Dermis microvascular lymphatic vessel endothelial cell (primary cell): ENCODE results near the gene RAPGEFL1. TPM values are rescaled to one million over a fixed set of nuclear protein-coding genes. Genes with fewer than 3 reads are reported as not detected.
A peak's percentile ranks its signal among the peaks of the same experiment; 100 is the strongest.
"Not testable (repeated sequence)": the region's sequence is repeated elsewhere in the genome, so short reads cannot be mapped to it uniquely, and the experiment has no call there.

ENCODE experiments used
- DNase-seq, 2 donors: peaks; one replicate each; pipeline versions ENCODE4 v3.0.0 to v3.0.0-alpha.2; 2010; ENCODE audit warnings: low read depth in 2 of 2
- total RNA-seq: library from RNA; depleted of rRNA; stranded (reverse); fragments of >200 nt; gene quantifications from 2 replicates; pipeline ENCODE4 v1.2.1, GENCODE V29; 2014

Gene RAPGEFL1
- total RNA-seq, 1 donor from 2014 or later = 0.39 TPM

DNA sequence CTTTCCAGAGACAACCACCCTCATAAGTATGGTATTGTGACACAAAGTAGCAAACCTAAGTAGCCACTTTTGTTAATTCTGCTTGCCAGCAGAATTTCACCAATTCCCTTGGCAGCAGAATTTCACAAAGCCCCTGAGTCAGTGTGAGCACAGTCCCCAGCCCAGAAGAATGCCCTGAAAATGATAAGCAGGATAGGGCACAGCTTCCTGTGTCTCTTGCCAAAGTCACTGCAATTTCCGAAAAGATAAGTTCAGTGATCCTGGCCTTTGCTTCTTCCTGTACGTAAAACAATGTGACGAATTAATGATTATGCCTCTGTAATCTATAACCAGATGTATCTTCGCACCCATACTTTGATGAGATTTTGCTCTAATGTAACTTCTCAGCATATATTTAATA is 25.9 kb downstream of the RAPGEFL1 start:
- peak; percentile 76 to 87 for DNase-seq

DNA sequence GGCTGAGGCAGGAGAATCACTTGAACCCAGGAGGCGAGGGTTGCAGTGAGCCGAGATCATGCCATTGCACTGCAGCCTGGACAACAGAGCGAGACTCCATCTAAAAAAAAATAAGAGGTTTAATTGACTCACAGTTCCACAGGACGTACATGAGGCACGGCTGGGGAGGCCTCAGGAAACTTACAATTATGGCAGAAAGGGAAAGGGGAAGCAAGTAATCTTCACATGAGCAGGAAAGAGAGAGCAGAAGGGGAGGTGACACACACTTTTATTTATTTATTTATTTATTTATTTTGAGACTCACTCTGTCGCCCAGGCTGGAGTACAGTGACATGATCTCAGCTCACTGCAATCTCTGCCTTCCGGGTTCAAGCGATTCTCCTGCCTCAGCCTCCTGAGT is 28.9 kb downstream of the RAPGEFL1 start:
- not testable (repeated sequence) for DNase-seq

- no peak for DNase-seq
Measured at GRCh38 chr17:40209404-40210093, 32.3 kb downstream of the RAPGEFL1 start.

DNA sequence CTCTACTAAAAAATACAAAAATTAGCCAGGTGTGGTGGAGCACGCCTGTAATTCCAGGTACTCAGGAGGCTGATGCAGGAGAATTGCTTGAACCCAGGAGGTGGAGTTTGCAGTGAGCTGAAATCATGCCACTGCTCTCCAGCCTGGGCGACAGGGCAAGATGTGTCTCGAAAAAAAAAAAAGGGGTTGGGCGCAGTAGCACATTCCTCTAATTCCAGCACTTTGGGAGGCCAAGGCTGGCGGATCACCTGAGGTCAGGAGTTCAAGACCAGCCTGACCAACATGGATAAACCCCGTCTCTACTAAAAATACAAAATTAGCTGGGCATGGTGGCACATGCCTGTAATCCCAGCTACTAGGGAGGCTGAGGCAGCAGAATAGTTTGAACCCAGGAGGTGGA is 36.6 kb downstream of the RAPGEFL1 start:
- DNase-seq = not testable (repeated sequence)

- no peak for DNase-seq
Measured at GRCh38 chr17:40218006-40218739, 40.9 kb downstream of the RAPGEFL1 start.

DNA sequence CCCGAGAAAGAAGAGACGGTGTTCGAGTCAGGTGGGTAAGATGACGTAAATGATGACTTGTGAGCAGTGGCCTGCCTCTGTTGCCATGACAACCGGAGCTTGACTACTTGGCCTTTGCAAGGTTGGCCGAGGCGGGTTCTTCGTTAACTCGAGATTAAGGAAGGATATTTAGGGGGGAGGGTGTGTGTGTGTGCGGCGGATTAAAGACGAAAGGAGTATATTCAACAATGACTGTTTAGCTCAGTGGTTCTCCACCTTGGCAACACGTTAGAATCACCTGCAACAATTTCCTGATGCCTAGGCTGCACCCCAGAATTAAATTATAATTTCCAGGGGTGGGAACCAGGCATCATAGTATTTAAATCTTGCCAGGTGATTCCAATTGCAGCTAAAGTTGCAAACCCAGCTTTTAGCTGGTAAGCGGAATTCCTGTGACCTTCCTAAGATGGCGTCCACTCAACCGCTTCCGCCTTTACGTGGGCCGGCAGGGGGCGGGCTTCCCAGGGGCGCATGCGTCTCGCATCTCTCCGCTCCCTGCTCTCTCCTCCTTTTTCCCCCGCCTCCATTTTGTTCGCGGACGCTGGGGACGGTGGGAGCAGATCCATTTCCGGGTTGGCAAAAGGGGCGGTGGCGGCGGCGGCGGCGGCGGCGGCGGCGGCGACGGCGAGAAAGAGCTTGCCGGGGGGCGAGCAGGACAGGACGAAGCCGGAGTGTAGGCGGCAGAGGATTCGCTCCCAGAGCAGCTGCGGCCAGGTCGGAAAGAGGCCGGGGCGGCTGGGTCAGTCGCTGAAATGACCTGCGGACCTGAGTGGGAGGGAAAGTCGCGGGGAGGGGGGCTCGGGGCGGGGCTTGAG is 41.7 kb downstream of the RAPGEFL1 start, which contains the start of gene WIPF2:
TSS of gene WIPF2 (plus strand) at position 565 of the 854 bp plus-strand sequence. CDS start 37,156 bp downstream, outside the sequence.
- DNase-seq = peak; percentile 90 to 95

- peak in 1 of 2 donors; percentile 76 for DNase-seq
Measured at GRCh38 chr17:40219594-40220338, 42.5 kb downstream of the RAPGEFL1 start.

GRCh38 chr17:40224718-40225550 is 47.7 kb downstream of the RAPGEFL1 start:
- no peak for DNase-seq

DNA sequence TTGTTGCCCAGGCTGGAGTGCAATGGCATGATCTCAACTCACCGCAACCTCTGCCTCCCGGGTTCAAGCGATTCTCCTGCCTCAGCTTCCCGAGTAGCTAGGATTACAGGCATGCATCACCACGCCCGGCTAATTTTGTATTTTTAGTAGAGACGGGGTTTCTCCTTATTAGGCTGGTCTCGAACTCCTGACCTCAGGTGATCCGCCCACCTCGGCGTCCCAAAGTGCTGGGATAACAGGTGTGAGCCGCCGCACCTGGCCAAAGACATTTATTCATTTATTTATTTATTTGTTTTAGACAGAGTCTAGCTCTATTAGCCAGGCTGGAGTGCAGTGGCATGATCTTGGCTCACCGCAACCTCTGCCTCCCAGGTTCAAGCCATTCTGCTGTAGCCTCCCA is 51.9 kb downstream of the RAPGEFL1 start:
- DNase-seq = not testable (repeated sequence)

DNA sequence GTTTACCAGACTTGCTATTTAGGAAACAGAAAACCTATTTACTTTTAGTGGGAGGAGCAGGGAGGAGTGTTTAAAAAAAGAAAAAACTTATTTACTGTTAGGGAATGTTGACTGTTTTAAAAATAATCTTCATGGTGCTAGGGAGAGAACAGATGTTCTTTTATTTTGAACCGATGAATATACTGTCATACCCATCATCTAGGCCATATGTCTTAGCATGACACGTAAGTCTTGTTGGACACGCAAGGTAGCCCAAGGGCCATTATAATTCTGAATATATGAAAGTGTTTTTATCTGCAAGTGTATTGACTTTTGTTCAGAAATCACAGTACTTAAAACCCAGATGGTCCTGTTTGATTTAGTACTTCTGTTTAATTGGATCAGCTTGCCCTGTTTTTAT is 53.4 kb downstream of the RAPGEFL1 start:
- DNase-seq = no peak

- DNase-seq = not testable (repeated sequence)
Measured at GRCh38 chr17:40231928-40232327, 54.7 kb downstream of the RAPGEFL1 start.

- no peak for DNase-seq
Measured at GRCh38 chr17:40241252-40241834, 64.1 kb downstream of the RAPGEFL1 start.

- DNase-seq = no peak
Measured at GRCh38 chr17:40242774-40243173, 65.5 kb downstream of the RAPGEFL1 start.

DNA sequence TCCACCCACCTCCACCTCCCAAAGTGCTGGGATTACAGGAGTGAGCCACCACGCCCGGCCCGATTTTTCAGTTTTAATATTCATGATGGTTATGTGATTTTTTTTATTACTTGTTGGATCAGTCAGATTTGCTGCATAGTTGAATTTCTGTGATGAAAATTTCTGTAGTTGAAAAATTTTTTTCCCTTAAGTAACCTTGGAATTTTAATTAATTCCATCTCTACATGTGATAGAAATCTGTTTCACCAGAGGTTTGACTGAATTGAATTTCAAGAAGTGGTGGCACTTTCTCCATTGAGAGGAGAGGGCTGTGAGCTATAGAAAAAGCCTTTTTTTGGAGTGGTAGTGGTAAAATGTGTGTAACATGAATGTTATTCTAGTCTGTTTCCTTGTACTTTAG is 66.5 kb downstream of the RAPGEFL1 start:
- no peak for DNase-seq

GRCh38 chr17:40244255-40244654 is 67.0 kb downstream of the RAPGEFL1 start:
- no peak for DNase-seq

Other genes starting within 250 kb of the RAPGEFL1 start
- gene ORMDL3, start 249.9 kb upstream of the RAPGEFL1 start, total RNA-seq = 30.3 and 36.9 TPM in 2 replicates
- gene LRRC3C, start 249.7 kb upstream of the RAPGEFL1 start, total RNA-seq = not detected in 2 replicates
- gene GSDMA, start 214.5 kb upstream of the RAPGEFL1 start, total RNA-seq = not detected in 2 replicates
- 95.8 and 100 TPM in 2 replicates for gene PSMD3, start 196.7 kb upstream of the RAPGEFL1 start, total RNA-seq
- 0.13 and 0.90 TPM in 2 replicates for gene CSF3, start 162.0 kb upstream of the RAPGEFL1 start, total RNA-seq
- 32.5 and 49.8 TPM in 2 replicates for gene MED24, start 123.1 kb upstream of the RAPGEFL1 start, total RNA-seq
- 11.9 and 19.7 TPM in 2 replicates for gene THRA, start 114.5 kb upstream of the RAPGEFL1 start, total RNA-seq
- 0.77 and 2.4 TPM in 2 replicates for gene NR1D1, start 76.9 kb upstream of the RAPGEFL1 start, total RNA-seq
- 29.0 and 32.0 TPM in 2 replicates for gene MSL1, start 55.5 kb upstream of the RAPGEFL1 start, total RNA-seq
- gene CASC3, start 36.9 kb upstream of the RAPGEFL1 start, total RNA-seq = 19.4 and 20.7 TPM in 2 replicates
- gene WIPF2, start 41.8 kb downstream of the RAPGEFL1 start, total RNA-seq = 4.7 and 7.5 TPM in 2 replicates
- 8.1 and 15.3 TPM in 2 replicates for gene CDC6, start 110.4 kb downstream of the RAPGEFL1 start, total RNA-seq
- 5.1 and 10.9 TPM in 2 replicates for gene RARA, start 131.7 kb downstream of the RAPGEFL1 start, total RNA-seq
- 1.8 and 3.7 TPM in 2 replicates for gene GJD3, start 187.3 kb downstream of the RAPGEFL1 start, total RNA-seq
- 27.7 and 65.5 TPM in 2 replicates for gene TOP2A, start 240.4 kb downstream of the RAPGEFL1 start, total RNA-seq